ENCODE measurements around the gene UNC5CL. TPM values are rescaled to one million over a fixed set of nuclear protein-coding genes. Genes with fewer than 3 reads are reported as not detected.

UNC5CL gene
- total and polyA plus RNA-seq, 2 experiments from 2014 or later, result not detected

DNA sequence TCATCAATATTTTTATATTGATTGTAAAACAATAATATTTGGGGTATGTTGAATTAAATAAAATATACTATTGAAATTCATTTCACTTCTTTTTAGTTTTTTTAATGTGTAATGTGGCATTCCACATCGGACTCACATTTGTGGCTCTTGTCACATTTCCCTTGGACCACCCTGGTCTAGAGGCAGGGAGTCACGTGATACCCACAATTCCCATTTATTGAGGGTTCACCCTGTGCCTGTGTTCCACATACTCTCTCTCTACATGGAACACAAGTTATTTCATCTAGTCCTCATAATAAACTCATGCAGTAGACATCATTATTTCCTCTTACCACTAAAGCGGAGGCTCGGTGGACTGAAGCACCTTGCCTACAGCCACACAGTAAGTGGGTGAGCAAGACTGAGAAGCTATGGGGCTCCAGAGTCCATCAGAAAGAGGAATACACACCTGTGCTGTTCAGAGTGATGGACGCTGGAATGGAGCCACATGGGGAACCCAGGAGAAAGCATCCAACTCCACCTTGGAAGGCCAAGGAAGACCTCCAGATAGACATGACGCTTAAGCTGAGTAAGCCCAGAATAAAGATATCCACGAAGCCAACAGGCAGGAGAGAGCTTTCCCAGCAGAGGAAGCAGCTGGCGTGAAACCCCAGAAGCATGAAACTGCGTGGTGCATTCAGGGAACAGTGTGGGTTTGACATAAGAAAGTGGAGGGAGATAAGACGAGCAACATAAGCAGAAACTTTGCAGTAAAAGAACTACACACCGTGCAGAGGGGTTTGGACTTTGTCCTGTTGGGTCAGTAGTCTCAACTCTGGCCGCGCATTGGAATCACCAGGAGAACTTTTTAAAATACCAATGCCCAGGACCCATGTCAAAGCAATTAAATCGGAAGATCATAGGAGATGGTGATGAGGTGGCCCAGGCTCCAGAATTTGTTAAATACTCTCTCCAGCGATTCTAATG lies 49.5 kb downstream of the UNC5CL start:
- Histone ChIP-seq H3K9me2 (ENCODE audit: insufficient read depth) (no peaks in the 10 kb centered on the region), H4K20me1 (ENCODE audit: insufficient read depth) (no peaks in the 10 kb centered on the region), H3K9ac (no peak overlapping the region), H3K36me3 (ENCODE audit: low read depth) (no peaks in the 10 kb centered on the region), H3K4me3 (no peak overlapping the region), H3K27me3 (replicated peaks; ENCODE audit: insufficient read depth) (peaks cover 7% of the 10 kb centered on the region; the same call in 1 of the 2 replicates), H3K27ac (no peak overlapping the region), H3K79me2 (ENCODE audit: insufficient read depth) (no peaks in the 10 kb centered on the region), H2AFZ (no peak overlapping the region), H3K4me1 (ENCODE audit: insufficient read depth) (no peaks in the 10 kb centered on the region), H3K4me2 (ENCODE audit: unreplicated experiment) (no peak overlapping the region), H3K9me3 (ENCODE audit: low read depth) (no peaks in the 10 kb centered on the region), H3F3A (ENCODE audit: insufficient read depth) (no peaks in the 10 kb centered on the region)
- in situ Hi-C loops (cut with MboI), result no loop called here
- WGBS, 2 experiments (ENCODE audit: low coverage in 1 of 2, low lambda C conversion rate in 2 of 2, missing lambda C conversion rate in 2 of 2), result 71 to 73% methylated on average over 15 of the region's 15 CpGs
- DNase-seq, result no peak
- no peak for TF ChIP-seq EZH2 (IDR thresholded peaks at IDR 0.05; ENCODE audit: insufficient read depth, poor library complexity, severe bottlenecking)

DNA sequence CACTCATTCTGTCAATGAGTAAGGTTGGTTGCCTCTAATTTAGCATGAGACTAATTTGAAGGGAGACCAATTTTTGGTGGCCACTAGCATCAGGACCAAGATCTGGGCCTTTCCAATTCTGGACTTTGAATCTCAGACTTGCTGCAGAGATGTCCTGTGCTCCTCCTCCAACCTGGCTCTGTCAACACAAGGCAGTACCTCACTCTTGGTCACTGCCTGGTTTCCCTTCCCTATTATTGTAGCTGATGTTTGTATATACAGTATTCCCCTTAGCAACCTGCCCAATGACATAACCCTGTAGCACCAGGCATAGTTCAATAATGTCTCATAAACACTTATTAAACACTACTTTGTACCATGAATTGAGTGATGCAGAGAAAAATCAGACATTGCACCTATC lies 50.4 kb downstream of the UNC5CL start:
- Histone ChIP-seq H3K4me1 (ENCODE audit: insufficient read depth) (no peaks in the 10 kb centered on the region), H3K27me3 (replicated peaks; ENCODE audit: insufficient read depth) (peaks cover 7% of the 10 kb centered on the region; the same call in 1 of the 2 replicates), H3K9ac (no peak overlapping the region), H2AFZ (no peak overlapping the region), H3K9me2 (ENCODE audit: insufficient read depth) (no peaks in the 10 kb centered on the region), H3K9me3 (ENCODE audit: low read depth) (no peaks in the 10 kb centered on the region), H3K79me2 (ENCODE audit: insufficient read depth) (no peaks in the 10 kb centered on the region), H4K20me1 (ENCODE audit: insufficient read depth) (no peaks in the 10 kb centered on the region), H3K27ac (no peak overlapping the region), H3K36me3 (ENCODE audit: low read depth) (no peaks in the 10 kb centered on the region), H3F3A (ENCODE audit: insufficient read depth) (no peaks in the 10 kb centered on the region), H3K4me2 (ENCODE audit: unreplicated experiment) (no peak overlapping the region), H3K4me3 (no peak overlapping the region)
- TF ChIP-seq EZH2 (IDR thresholded peaks at IDR 0.05; ENCODE audit: insufficient read depth, poor library complexity, severe bottlenecking), result no peak
- no peak for TF ChIP-seq EZH2phosphoT487 (IDR thresholded peaks at IDR 0.05; ENCODE audit: insufficient read depth, low read depth)
- DNase-seq, result no peak
- in situ Hi-C loops (cut with MboI), result no loop called here

DNA sequence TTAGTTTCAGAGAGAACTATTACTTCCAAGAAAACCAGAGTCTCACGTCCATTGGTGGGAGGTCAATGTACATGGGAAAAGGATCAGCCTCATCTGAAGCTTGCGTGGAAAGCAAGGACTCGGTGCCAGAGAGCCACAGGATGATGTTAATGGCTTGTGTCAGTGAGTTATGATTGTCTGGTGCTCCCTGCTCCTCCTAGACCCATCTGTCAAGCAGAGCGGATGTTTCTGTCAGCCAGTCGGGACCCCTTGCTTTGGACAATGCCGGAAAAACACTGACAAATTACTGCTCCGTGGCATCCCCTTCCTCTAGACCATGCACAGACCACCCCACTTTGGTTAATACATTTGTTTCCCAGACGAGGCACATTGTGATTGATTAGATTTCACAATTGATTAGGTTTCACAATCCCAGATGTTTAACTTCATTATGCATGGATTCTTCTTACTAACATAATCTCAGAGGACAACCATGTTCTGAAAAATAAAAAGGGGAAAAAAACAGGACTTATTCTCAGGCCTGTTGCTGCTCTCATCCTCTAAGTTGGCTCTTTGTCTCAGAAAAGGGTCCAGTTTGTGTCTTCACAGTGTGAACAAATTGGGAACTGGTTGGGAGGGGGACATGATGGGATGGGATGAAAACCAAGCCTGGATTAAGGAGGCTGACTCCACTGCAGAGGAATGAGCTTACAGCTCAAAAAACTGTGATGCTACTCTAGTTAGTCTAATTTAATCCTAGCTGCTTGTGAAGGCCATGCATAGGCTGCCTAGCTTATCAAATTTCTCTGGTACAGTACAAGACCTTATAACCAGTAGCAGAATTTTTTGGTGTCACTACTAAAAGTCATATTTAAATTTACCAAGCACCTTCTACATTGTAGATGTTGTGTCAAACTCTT lies 51.9 kb downstream of the UNC5CL start:
- Histone ChIP-seq H3K4me3 (no peak overlapping the region), H3K4me1 (ENCODE audit: insufficient read depth) (no peaks in the 10 kb centered on the region), H3K9me2 (ENCODE audit: insufficient read depth) (no peaks in the 10 kb centered on the region), H3K27me3 (replicated peaks; ENCODE audit: insufficient read depth) (peaks cover 7% of the 10 kb centered on the region; the same call in 1 of the 2 replicates), H3K79me2 (ENCODE audit: insufficient read depth) (no peaks in the 10 kb centered on the region), H3F3A (ENCODE audit: insufficient read depth) (no peaks in the 10 kb centered on the region), H3K36me3 (ENCODE audit: low read depth) (no peaks in the 10 kb centered on the region), H3K4me2 (ENCODE audit: unreplicated experiment) (no peak overlapping the region), H2AFZ (no peak overlapping the region), H3K27ac (no peak overlapping the region), H3K9me3 (ENCODE audit: low read depth) (no peaks in the 10 kb centered on the region), H4K20me1 (ENCODE audit: insufficient read depth) (no peaks in the 10 kb centered on the region), H3K9ac (no peak overlapping the region)
- DNase-seq, result no peak
- 41 to 48% methylated on average over 8 of the region's 8 CpGs for WGBS, 2 experiments (ENCODE audit: low coverage in 1 of 2, low lambda C conversion rate in 2 of 2, missing lambda C conversion rate in 2 of 2)
- TF ChIP-seq EZH2phosphoT487 (IDR thresholded peaks at IDR 0.05; ENCODE audit: insufficient read depth, low read depth) (no peak), EZH2 (IDR thresholded peaks at IDR 0.05; ENCODE audit: insufficient read depth, poor library complexity, severe bottlenecking) (no peak)
- in situ Hi-C loops (cut with MboI), result no loop called here

DNA sequence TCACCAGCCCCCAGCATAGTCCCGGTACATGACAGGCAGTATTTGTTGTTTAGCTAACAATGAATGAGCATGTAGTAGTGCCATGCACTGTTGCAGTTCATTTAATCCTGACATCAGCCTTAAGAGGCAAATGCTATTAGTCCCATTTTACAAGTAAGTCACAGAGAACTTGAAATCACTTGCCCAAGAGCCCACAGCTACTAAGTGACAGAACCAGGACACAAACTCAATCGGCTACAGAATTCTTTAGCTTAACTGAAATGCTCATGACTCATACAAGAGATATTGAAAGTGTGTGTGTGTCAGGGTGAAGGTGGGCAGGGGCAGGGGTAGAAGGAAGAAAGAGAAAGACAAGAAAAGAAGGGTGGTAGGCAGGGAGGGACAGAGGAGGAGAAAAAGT lies 52.7 kb downstream of the UNC5CL start:
- DNase-seq, result no peak
- H3K9me3 ChIP-seq (ENCODE audit: low read depth), result no peaks in the 10 kb centered on the region
- 39 to 47% methylated on average over 2 of the region's 2 CpGs for WGBS, 2 experiments (ENCODE audit: low coverage in 1 of 2, low lambda C conversion rate in 2 of 2, missing lambda C conversion rate in 2 of 2)
- H3K4me3 ChIP-seq, result no peak overlapping the region
- H3K27ac ChIP-seq, result no peak overlapping the region
- in situ Hi-C loops (cut with MboI), result no loop called here
- H2AFZ ChIP-seq, result no peak overlapping the region
- no peaks in the 10 kb centered on the region for H3K9me2 ChIP-seq (ENCODE audit: insufficient read depth)
- TF ChIP-seq EZH2phosphoT487 (IDR thresholded peaks at IDR 0.05; ENCODE audit: insufficient read depth, low read depth), result no peak
- TF ChIP-seq EZH2 (IDR thresholded peaks at IDR 0.05; ENCODE audit: insufficient read depth, poor library complexity, severe bottlenecking), result no peak
- H3K27me3 ChIP-seq (replicated peaks; ENCODE audit: insufficient read depth), result peaks cover 3% of the 10 kb centered on the region; the same call in 1 of the 2 replicates
- H3K36me3 ChIP-seq (ENCODE audit: low read depth), result no peaks in the 10 kb centered on the region
- no peaks in the 10 kb centered on the region for H3K4me1 ChIP-seq (ENCODE audit: insufficient read depth)
- H3K79me2 ChIP-seq (ENCODE audit: insufficient read depth), result no peaks in the 10 kb centered on the region
- no peak overlapping the region for H3K4me2 ChIP-seq (ENCODE audit: unreplicated experiment)
- no peak overlapping the region for H3K9ac ChIP-seq
- H3F3A ChIP-seq (ENCODE audit: insufficient read depth), result no peaks in the 10 kb centered on the region
- H4K20me1 ChIP-seq (ENCODE audit: insufficient read depth), result no peaks in the 10 kb centered on the region
